H1 (cell line): ENCODE data around the gene MAPRE3. TPM values are rescaled to one million over a fixed set of nuclear protein-coding genes. Genes with fewer than 3 reads are reported as not detected.

ENCODE experiments used
- CTCF ChIA-PET: fragments of 300-600 bp; sonication (Branson Sonifier 250); formaldehyde crosslinking; loops from one replicate; lab custom pipeline; 2021; ENCODE audit not compliant: partially characterized antibody; lab: Charles Lee
- POLR2A ChIA-PET: fragments of 300-600 bp; sonication (Branson Sonifier 250); formaldehyde crosslinking; loops from one replicate; lab custom pipeline; 2021; ENCODE audit warnings: inconsistent platforms; ENCODE audit not compliant: partially characterized antibody; lab: Charles Lee
- DNase-seq, 2 experiments: peaks; one replicate each; pipeline versions ENCODE4 v3.0.0 to v3.0.0-alpha.2; 2010 to 2022; ENCODE audit warnings: low spot score in 2 of 2, low read depth in 1 of 2, mixed read lengths in 1 of 2
- FAIRE-seq: peaks from 2 replicates; lab custom pipeline; 2011; peaks lifted over from hg19 to GRCh38; lab: Jason Lieb, UNC
- H2AFZ ChIP-seq: 2 replicates; pipeline ENCODE4 v1.8.1; 2012; ENCODE audit warnings: low read length, inconsistent platforms
- H2AK5ac ChIP-seq: 2 replicates; pipeline ENCODE4 v1.6.1; 2013; ENCODE audit warnings: low read depth, low read length
- H2BK120ac ChIP-seq: replicated peaks from 2 replicates; pipeline ENCODE3; 2013; ENCODE audit warnings: low read depth, low read length, inconsistent platforms
- H2BK12ac ChIP-seq: 2 replicates; pipeline ENCODE4 v1.6.1; 2013; ENCODE audit warnings: low read depth, low read length
- H2BK15ac ChIP-seq: 2 replicates; pipeline ENCODE4 v1.6.1; 2013; ENCODE audit warnings: low read length
- H2BK20ac ChIP-seq: 2 replicates; pipeline ENCODE4 v1.6.1; 2013; ENCODE audit warnings: low read length
- H2BK5ac ChIP-seq: 2 replicates; pipeline ENCODE4 v1.6.1; 2013; ENCODE audit warnings: low read depth, low read length
- H3K14ac ChIP-seq: 2 replicates; pipeline ENCODE4 v1.6.1; 2013; ENCODE audit warnings: inconsistent platforms; ENCODE audit not compliant: insufficient read length
- H3K18ac ChIP-seq: 2 replicates; pipeline ENCODE4 v1.6.1; 2013; ENCODE audit warnings: low read length; ENCODE audit errors: extremely low read depth
- H3K23ac ChIP-seq: 2 replicates; pipeline ENCODE4 v1.6.1; 2013; ENCODE audit warnings: inconsistent platforms; ENCODE audit not compliant: insufficient read length
- H3K23me2 ChIP-seq: 2 replicates; pipeline ENCODE4 v1.6.1; 2013; ENCODE audit warnings: low read depth, low read length
- H3K27ac ChIP-seq: 2 replicates; pipeline ENCODE4 v1.6.1; 2011; ENCODE audit warnings: low read depth, low read length, inconsistent platforms
- H3K27me3 ChIP-seq, 4 experiments: replicated peaks in 1 of 4; 1 replicate in 1 of 4; 2 replicates in 3 of 4; pipeline versions ENCODE4 v1.6.1 to v1.8.1; 2011 to 2013; ENCODE audit warnings: low read length in 3 of 4, mild to moderate bottlenecking in 3 of 4, inconsistent platforms in 2 of 4, mixed read lengths in 2 of 4, moderate library complexity in 1 of 4; ENCODE audit not compliant: control insufficient read depth in 3 of 4, insufficient read depth in 3 of 4; ENCODE audit errors: extremely low read depth in 1 of 4
- H3K36me3 ChIP-seq, 4 experiments: 2 replicates each; pipeline versions ENCODE4 v1.6.1 to v1.8.1; 2011 to 2013; ENCODE audit warnings: mild to moderate bottlenecking in 4 of 4, low read length in 3 of 4, moderate library complexity in 2 of 4, control low read depth in 1 of 4, inconsistent platforms in 1 of 4; ENCODE audit not compliant: insufficient read depth in 4 of 4, control insufficient read depth in 2 of 4
- H3K4ac ChIP-seq: replicated peaks from 2 replicates; pipeline ENCODE3; 2013; ENCODE audit warnings: low read length, low read depth, mixed read lengths, inconsistent platforms; ENCODE audit not compliant: insufficient read length
- H3K4me1 ChIP-seq, 4 experiments: replicated peaks in 1 of 4; 1 replicate in 1 of 4; 2 replicates in 3 of 4; pipeline versions ENCODE4 v1.6.1 to v1.8.1; 2011 to 2013; ENCODE audit warnings: low read length in 3 of 4, inconsistent platforms in 2 of 4, mixed read lengths in 1 of 4; ENCODE audit not compliant: insufficient read depth in 4 of 4, control insufficient read depth in 3 of 4
- H3K4me2 ChIP-seq, 2 experiments: 2 replicates each; pipeline versions ENCODE4 v1.6.1 to v1.8.1; 2011 to 2013; ENCODE audit warnings: low read depth in 2 of 2, low read length in 2 of 2, control low read depth in 1 of 2, inconsistent platforms in 1 of 2, mild to moderate bottlenecking in 1 of 2; ENCODE audit not compliant: insufficient read depth in 1 of 2
- H3K4me3 ChIP-seq, 4 experiments: fragments of 200-600, 300-600 bp in 1 of 4; sonication (generic), shearing (Covaris generic), sonication (Bioruptor Twin) in 1 of 4; 2 replicates each; pipeline versions ENCODE4 v1.5.1 to v1.8.1; 2011 to 2016; ENCODE audit warnings: low read length in 4 of 4, low read depth in 3 of 4, control low read depth in 2 of 4, inconsistent platforms in 2 of 4, mild to moderate bottlenecking in 2 of 4, mixed read lengths in 1 of 4, moderate library complexity in 1 of 4; ENCODE audit not compliant: insufficient read depth in 2 of 4; ENCODE audit errors: extremely low read depth in 1 of 4
- H3K56ac ChIP-seq: replicated peaks from 2 replicates; pipeline ENCODE3; 2013; ENCODE audit warnings: low read depth, mild to moderate bottlenecking, mixed read lengths, low read length, inconsistent platforms; ENCODE audit not compliant: insufficient read length
- H3K79me1 ChIP-seq: 2 replicates; pipeline ENCODE4 v1.6.1; 2013; ENCODE audit warnings: low read depth, low read length, control low read depth
- H3K79me2 ChIP-seq, 2 experiments: 2 replicates each; pipeline versions ENCODE4 v1.6.1 to v1.8.1; 2012 to 2013; ENCODE audit warnings: low read length in 2 of 2, mild to moderate bottlenecking in 2 of 2, inconsistent platforms in 1 of 2; ENCODE audit not compliant: insufficient read depth in 2 of 2, control insufficient read depth in 1 of 2
- H3K9ac ChIP-seq, 4 experiments: replicated peaks in 1 of 4; 1 replicate in 1 of 4; 2 replicates in 3 of 4; pipeline versions ENCODE4 v1.6.1 to v1.8.1; 2011 to 2013; ENCODE audit warnings: low read depth in 3 of 4, low read length in 3 of 4, control low read depth in 2 of 4, mild to moderate bottlenecking in 2 of 4, moderate library complexity in 2 of 4, inconsistent platforms in 1 of 4; ENCODE audit errors: extremely low read depth in 1 of 4
- H3K9me3 ChIP-seq, 2 experiments: 2 replicates each; pipeline versions ENCODE4 v1.6.1 to v1.8.1; 2012 to 2013; ENCODE audit warnings: mild to moderate bottlenecking in 2 of 2, moderate library complexity in 2 of 2, control low read depth in 1 of 2, inconsistent platforms in 1 of 2, low read depth in 1 of 2, low read length in 1 of 2, mixed read lengths in 1 of 2; ENCODE audit not compliant: insufficient read depth in 2 of 2
- H4K20me1 ChIP-seq, 2 experiments: replicated peaks in 1 of 2; 2 replicates each; pipeline versions ENCODE3 to v1.8.1; 2011 to 2013; ENCODE audit warnings: inconsistent platforms in 2 of 2, low read length in 2 of 2, mild to moderate bottlenecking in 1 of 2; ENCODE audit not compliant: insufficient read depth in 2 of 2, control insufficient read depth in 1 of 2
- H4K5ac ChIP-seq: 2 replicates; pipeline ENCODE4 v1.6.1; 2013; ENCODE audit warnings: low read length, low read depth, mixed read lengths, inconsistent platforms; ENCODE audit not compliant: insufficient read length
- H4K8ac ChIP-seq: 2 replicates; pipeline ENCODE4 v1.8.0; 2013; ENCODE audit warnings: mild to moderate bottlenecking, moderate library complexity, low read length, inconsistent platforms; ENCODE audit not compliant: insufficient read depth; ENCODE audit errors: extremely low read depth
- H4K91ac ChIP-seq: replicated peaks from 2 replicates; pipeline ENCODE3; 2013; ENCODE audit warnings: low read length, mixed read lengths, inconsistent platforms; ENCODE audit not compliant: insufficient read length
- ASH2L ChIP-seq: fragments of 200-600, 300-600 bp; sonication (generic); IDR thresholded peaks from one replicate; pipeline ENCODE4 v1.7.1; 2017; ENCODE audit warnings: low read length
- CBX8 ChIP-seq: fragments of 300-800, 300-1000 bp; sonication (generic); IDR thresholded peaks from 2 replicates; pipeline ENCODE4 v1.7.1; 2016; ENCODE audit warnings: low read depth, low read length, borderline replicate concordance
- CHD2 ChIP-seq: IDR thresholded peaks from 2 replicates; pipeline ENCODE4 v1.6.1; 2012; ENCODE audit warnings: low read length, improper control_type of control experiment
- CREB1 ChIP-seq: IDR thresholded peaks from 2 replicates; pipeline ENCODE4 v1.6.1; 2012; ENCODE audit warnings: inconsistent platforms
- EP300 ChIP-seq, 2 experiments: IDR thresholded peaks; 1 replicate in 1 of 2; 2 replicates in 1 of 2; pipeline ENCODE4 v1.6.1; 2011 to 2012; ENCODE audit warnings: low read depth in 2 of 2, low read length in 2 of 2, mild to moderate bottlenecking in 2 of 2, borderline replicate concordance in 1 of 2, inconsistent platforms in 1 of 2, moderate library complexity in 1 of 2
- FOSL1 ChIP-seq: IDR thresholded peaks from 2 replicates; pipeline ENCODE4 v1.6.1; 2011; ENCODE audit warnings: mild to moderate bottlenecking, low read depth, low read length, moderate library complexity; ENCODE audit not compliant: insufficient read depth
- HDAC6 ChIP-seq: IDR thresholded peaks from one replicate; pipeline ENCODE4 v1.7.1; 2012; ENCODE audit warnings: low read depth, mild to moderate bottlenecking, inconsistent platforms, low read length, moderate library complexity
- JUND ChIP-seq: IDR thresholded peaks from 2 replicates; pipeline ENCODE4 v1.6.1; 2011; ENCODE audit warnings: mild to moderate bottlenecking, improper control_type of control experiment, low read length
- MAX ChIP-seq: IDR thresholded peaks from 2 replicates; pipeline ENCODE4 v1.6.1; 2012; ENCODE audit warnings: inconsistent platforms
- POLR2AphosphoS5 ChIP-seq: IDR thresholded peaks from 2 replicates; pipeline ENCODE4 v1.6.1; 2011; ENCODE audit warnings: low read depth, low read length
- RAD21 ChIP-seq, 2 experiments: IDR thresholded peaks in 1 of 2; conservative IDR thresholded peaks in 1 of 2; 2 replicates each; pipeline ENCODE4 v1.6.1; 2011; ENCODE audit warnings: low read depth in 2 of 2, low read length in 2 of 2, improper control_type of control experiment in 1 of 2, inconsistent platforms in 1 of 2, mild to moderate bottlenecking in 1 of 2, moderate library complexity in 1 of 2
- SIN3A ChIP-seq, 2 experiments: IDR thresholded peaks in 1 of 2; conservative IDR thresholded peaks in 1 of 2; 2 replicates each; pipeline ENCODE4 v1.6.1; 2011 to 2012; ENCODE audit warnings: low read length in 2 of 2, improper control_type of control experiment in 1 of 2, low read depth in 1 of 2, mild to moderate bottlenecking in 1 of 2
- TCF12 ChIP-seq: IDR thresholded peaks from 2 replicates; pipeline ENCODE4 v1.6.1; 2011; ENCODE audit warnings: low read depth, mild to moderate bottlenecking, low read length
- WGBS, 2 experiments: shearing (Covaris generic) in 1 of 2; methylation state at CpG; one replicate each; pipeline versions ENCODE4 v1.1.6 to v1.1.7; 2013 to 2015; ENCODE audit warnings: low lambda C conversion rate in 2 of 2, mixed read lengths in 2 of 2, inconsistent platforms in 1 of 2, low coverage in 1 of 2, missing lambda C conversion rate in 1 of 2; ENCODE audit not compliant: insufficient replicate concordance in 2 of 2, insufficient coverage in 1 of 2, insufficient read length in 1 of 2; ENCODE audit errors: extremely low coverage in 1 of 2, missing lambda C conversion rate in 1 of 2; 5-methylcytosine and 5-hydroxymethylcytosine counted together
- polyA plus RNA-seq, 7 experiments: library from polyadenylated mRNA; depleted of rRNA in 3 of 7; stranded (reverse) in 5 of 7; unstranded in 2 of 7; fragments of >200 nt in 5 of 7; fragments of 200-250 nt in 2 of 7; gene quantifications; 1 replicate in 5 of 7; 2 replicates in 1 of 7; 4 replicates in 1 of 7; pipeline versions ENCODE4 v1.2.1 to v1.2.3, GENCODE V29; 2011 to 2013; ENCODE audit warnings: missing spikeins in 2 of 7, mixed read lengths in 2 of 7
- total RNA-seq: library from RNA; stranded (reverse); fragmentation: NEBNext Ultra II Directional; extraction: Animal tissue kit (Norgen Biotek cat#: 25700); gene quantifications from 2 replicates; pipeline ENCODE4 v1.2.1, GENCODE V29; 2021

The MAPRE3 gene
- total and polyA plus RNA-seq, 2 of the 8 experiments (the other 6 are each of a cell fraction or from before 2014, with no cell fraction given): 4.9 to 6.6 TPM

- CTCF ChIA-PET: interaction anchor here (0.9 to 12.3 kb wide), 10 partner anchors 9 to 67 kb away, joined by 3 to 416 read pairs (median 6); partner anchors contain the start of gene MAPRE3
- no peak for FAIRE-seq
- H4K5ac ChIP-seq: no peak overlapping the region
Measured at GRCh38 chr2:27010139-27010538, 39.7 kb downstream of the MAPRE3 start.

More at GRCh38 chr2:27010139-27010538, 39.7 kb downstream of the MAPRE3 start:
- TF ChIP-seq CREB1: no peak
- no peak for TF ChIP-seq RAD21 (IDR thresholded peaks at IDR 0.05 in 1 of 2, conservative IDR thresholded peaks at IDR 0.05 in 1 of 2; ENCODE audit: low read depth in 2 of 2, low read length in 2 of 2)
- no peak for TF ChIP-seq TCF12
- no peak for TF ChIP-seq CHD2
- no peak for TF ChIP-seq CBX8
- no peak for TF ChIP-seq JUND
- TF ChIP-seq ASH2L: no peak
- TF ChIP-seq HDAC6: no peak
- no peak for TF ChIP-seq EP300 (IDR thresholded peaks at IDR 0.05; ENCODE audit: borderline replicate concordance in 1 of 2, low read depth in 2 of 2, low read length in 2 of 2)
- no peak for TF ChIP-seq FOSL1
- TF ChIP-seq SIN3A (conservative IDR thresholded peaks at IDR 0.05 in 1 of 2, IDR thresholded peaks at IDR 0.05 in 1 of 2; ENCODE audit: low read depth in 1 of 2, low read length in 2 of 2): no peak
- no peak for TF ChIP-seq POLR2AphosphoS5
- TF ChIP-seq MAX: no peak
- H3K9me3 ChIP-seq: peaks cover 15 to 16% of the 10 kb centered on the region in 2 experiments
- no peak overlapping the region for H3K4ac ChIP-seq
- no peak overlapping the region for H2BK120ac ChIP-seq
- no peak overlapping the region for H3K4me3 ChIP-seq
- no peak overlapping the region for H3K14ac ChIP-seq
- H3K27me3 ChIP-seq: no peaks in the 10 kb centered on the region; a peak in 1 of 7 replicates
- no peak overlapping the region for H2AK5ac ChIP-seq
- no peak overlapping the region for H3K9ac ChIP-seq
- H4K91ac ChIP-seq: no peak overlapping the region
- no peak overlapping the region for H3K18ac ChIP-seq
- no peak overlapping the region for H2BK20ac ChIP-seq
- WGBS, 2 experiments: 98% methylated on average over 3 of the region's 3 CpGs; no CpG with 5 or more reads in 1 of the 2 experiments
- H3K79me2 ChIP-seq: no peaks in the 10 kb centered on the region
- H2BK15ac ChIP-seq: no peak overlapping the region
- no peak for DNase-seq
- H2BK12ac ChIP-seq: no peak overlapping the region
- H3K36me3 ChIP-seq: 0 out of 8 replicates have a peak, but pooled peaks cover 0 to 3% (median 0%) of the 10 kb centered on the region in 4 experiments
- H4K8ac ChIP-seq: no peak overlapping the region
- no peak overlapping the region for H3K27ac ChIP-seq
- no peaks in the 10 kb centered on the region for H3K79me1 ChIP-seq
- no peaks in the 10 kb centered on the region for H4K20me1 ChIP-seq
- no peaks in the 10 kb centered on the region for H3K23me2 ChIP-seq
- H3K56ac ChIP-seq: no peak overlapping the region
- H3K4me1 ChIP-seq: no peaks in the 10 kb centered on the region
- POLR2A ChIA-PET: interaction anchor here (1.0 to 1.7 kb wide), 3 partner anchors 39 to 161 kb away, joined by 3 to 6 read pairs (median 3); partner anchors contain the start of gene MAPRE3
- H2AFZ ChIP-seq: no peak overlapping the region
- no peak overlapping the region for H2BK5ac ChIP-seq
- no peak overlapping the region for H3K23ac ChIP-seq
- H3K4me2 ChIP-seq: no peak overlapping the region
